K562 (cell line): ENCODE data around the gene CDCP2. TPM values are rescaled to one million over a fixed set of nuclear protein-coding genes. Genes with fewer than 3 reads are reported as not detected.

Source experiments
- CREM ChIP-seq: IDR thresholded peaks from 2 replicates; pipeline ENCODE4 v1.6.1; 2014; ENCODE audit warnings: antibody characterized with exemption, low read depth
- MAFF ChIP-seq: IDR thresholded peaks from 2 replicates; pipeline ENCODE4 v1.6.1; 2012; ENCODE audit warnings: low read length, improper control_type of control experiment
- PCBP1 ChIP-seq: fragments of 200-400 bp; formaldehyde crosslinking; IDR thresholded peaks from 2 replicates; pipeline ENCODE4 v1.6.1; 2018; ENCODE audit warnings: mild to moderate bottlenecking, low read depth, low read length; ENCODE audit not compliant: poor library complexity, severe bottlenecking
- PPARD ChIP-seq: fragments of 250-450 bp; sonication (Bioruptor Pico); IDR thresholded peaks from 2 replicates; pipeline ENCODE4 v1.8.0; 2022; ENCODE audit warnings: inconsistent platforms, mild to moderate bottlenecking, moderate library complexity
- RCOR1 ChIP-seq, 2 experiments: IDR thresholded peaks; 2 replicates each; pipeline ENCODE4 v1.6.1; 2012; ENCODE audit warnings: low read depth in 2 of 2, low read length in 2 of 2, borderline replicate concordance in 1 of 2, improper control_type of control experiment in 1 of 2
- SMAD4 ChIP-seq: fragments of 250-450 bp; sonication (Bioruptor Pico); conservative IDR thresholded peaks from 2 replicates; pipeline ENCODE4 v1.8.0; 2021; ENCODE audit warnings: inconsistent platforms, mild to moderate bottlenecking, moderate library complexity
- TEAD2 ChIP-seq: fragments of 450-650 bp; IDR thresholded peaks from 2 replicates; pipeline ENCODE4 v1.6.1; 2016; ENCODE audit warnings: missing genetic modification characterization, control low read depth, missing compliant biosample characterization
- TFAM ChIP-seq: fragments of 250-450 bp; sonication (Bioruptor Pico); conservative IDR thresholded peaks from 2 replicates; pipeline ENCODE4 v1.5.0; 2021; ENCODE audit warnings: mild to moderate bottlenecking, moderate library complexity
- polyA plus RNA-seq, 8 experiments: library from polyadenylated mRNA; depleted of rRNA in 4 of 8; stranded (reverse) in 5 of 8; unstranded in 3 of 8; fragments of >200 nt; fragmentation: Nextera tagmentation in 2 of 8; fragmentation: Illumina TruSeq in 1 of 8; extraction: Ambion mirVana in 2 of 8; extraction: Trizol in 1 of 8; gene quantifications; 2 replicates each; pipeline versions ENCODE4 v1.2.1 to v1.2.3, GENCODE V29; 2011 to 2014; ENCODE audit warnings: inconsistent platforms in 1 of 8, missing spikeins in 1 of 8
- total RNA-seq, 7 experiments: library from RNA; depleted of rRNA in 6 of 7; stranded (reverse); fragments of >200 nt in 6 of 7; fragmentation: Illumina TruSeq in 2 of 7; extraction: Trizol in 2 of 7; gene quantifications; 2 replicates each; pipeline versions ENCODE4 v1.2.1 to v1.2.3, GENCODE V29; 2011 to 2021; ENCODE audit warnings: low replicate concordance in 1 of 7
- TF ChIP-seq, protein P1 (sequence below), 3 experiments: IDR thresholded peaks in 2 of 3; conservative IDR thresholded peaks in 1 of 3; 2 replicates each; pipeline ENCODE4 v1.5.1; 2011 to 2012; ENCODE audit warnings: low read length in 3 of 3, mild to moderate bottlenecking in 3 of 3, control low read depth in 2 of 3, improper control_type of control experiment in 1 of 3, inconsistent platforms in 1 of 3, low read depth in 1 of 3, mixed read lengths in 1 of 3, moderate library complexity in 1 of 3; ENCODE audit not compliant: insufficient read depth in 2 of 3
- TF ChIP-seq, protein P2 (sequence below): fragments of 200-600 bp; sonication (generic); IDR thresholded peaks from one replicate; pipeline ENCODE4 v1.6.1; 2012; ENCODE audit warnings: mild to moderate bottlenecking, low read depth, low read length, inconsistent platforms
- TF ChIP-seq, protein P3 (sequence below): fragments of 250-450 bp; sonication (Bioruptor Pico); IDR thresholded peaks from 2 replicates; pipeline ENCODE4 v1.8.0; 2021; ENCODE audit warnings: borderline replicate concordance, mild to moderate bottlenecking, moderate library complexity; ENCODE audit not compliant: poor library complexity, severe bottlenecking
- TF ChIP-seq, protein P4 (sequence below): fragments of 450-650 bp; formaldehyde crosslinking; IDR thresholded peaks from 2 replicates; pipeline ENCODE4 v1.4.0; 2020; ENCODE audit warnings: mild to moderate bottlenecking

CDCP2 gene
- total and polyA plus RNA-seq, 9 of the 15 experiments (the other 6 are each of a cell fraction or from before 2014, with no cell fraction given): not detected

DNA sequence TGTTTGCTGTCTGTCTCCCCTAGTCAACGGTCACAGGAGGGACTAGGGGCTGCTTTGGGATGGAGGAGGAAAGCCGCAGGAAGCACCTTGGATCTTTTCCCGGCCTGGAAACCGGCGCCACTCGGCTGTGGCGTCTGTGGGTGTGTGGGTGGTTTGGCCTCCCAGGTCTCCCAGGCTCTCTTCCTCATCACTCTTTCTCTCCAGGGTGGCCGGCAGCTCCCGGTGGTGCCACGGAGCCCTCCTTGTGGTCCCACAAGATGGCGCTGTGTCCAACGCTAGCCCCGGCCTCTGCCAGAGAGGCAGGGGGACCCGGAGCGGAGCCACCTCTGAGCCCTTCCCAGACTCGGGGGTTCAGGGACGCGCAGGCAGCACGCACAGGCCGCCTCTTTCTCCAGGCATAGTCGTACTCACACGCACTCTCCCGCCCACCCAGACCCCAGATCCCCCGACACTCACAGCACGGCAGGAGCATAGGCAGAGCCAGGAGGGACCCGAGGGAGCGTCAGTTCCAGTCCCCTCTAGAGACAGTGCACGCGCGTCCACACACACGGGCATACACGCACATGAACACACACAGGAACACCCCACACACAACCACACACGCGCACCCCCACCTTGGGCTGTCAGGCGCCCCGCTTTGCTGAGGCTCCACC, 31.2 kb downstream of the CDCP2 start (continued):
- peak; percentile 69; the same call in 1 of the 2 replicates for TF ChIP-seq SMAD4
- no peak for TF ChIP-seq TFAM (CRISPR knock-in tag)
- TF ChIP-seq PPARD (CRISPR knock-in tag): no peak
- TF ChIP-seq, protein P1, sequence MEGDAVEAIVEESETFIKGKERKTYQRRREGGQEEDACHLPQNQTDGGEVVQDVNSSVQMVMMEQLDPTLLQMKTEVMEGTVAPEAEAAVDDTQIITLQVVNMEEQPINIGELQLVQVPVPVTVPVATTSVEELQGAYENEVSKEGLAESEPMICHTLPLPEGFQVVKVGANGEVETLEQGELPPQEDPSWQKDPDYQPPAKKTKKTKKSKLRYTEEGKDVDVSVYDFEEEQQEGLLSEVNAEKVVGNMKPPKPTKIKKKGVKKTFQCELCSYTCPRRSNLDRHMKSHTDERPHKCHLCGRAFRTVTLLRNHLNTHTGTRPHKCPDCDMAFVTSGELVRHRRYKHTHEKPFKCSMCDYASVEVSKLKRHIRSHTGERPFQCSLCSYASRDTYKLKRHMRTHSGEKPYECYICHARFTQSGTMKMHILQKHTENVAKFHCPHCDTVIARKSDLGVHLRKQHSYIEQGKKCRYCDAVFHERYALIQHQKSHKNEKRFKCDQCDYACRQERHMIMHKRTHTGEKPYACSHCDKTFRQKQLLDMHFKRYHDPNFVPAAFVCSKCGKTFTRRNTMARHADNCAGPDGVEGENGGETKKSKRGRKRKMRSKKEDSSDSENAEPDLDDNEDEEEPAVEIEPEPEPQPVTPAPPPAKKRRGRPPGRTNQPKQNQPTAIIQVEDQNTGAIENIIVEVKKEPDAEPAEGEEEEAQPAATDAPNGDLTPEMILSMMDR (IDR thresholded peaks at IDR 0.05 in 2 of 3, conservative IDR thresholded peaks at IDR 0.05 in 1 of 3; ENCODE audit: insufficient read depth in 2 of 3, low read depth in 1 of 3, low read length in 3 of 3): peak; percentile 91 to 93 (median 92)
- TF ChIP-seq TEAD2 (tag): no peak
- TF ChIP-seq RCOR1 (IDR thresholded peaks at IDR 0.05; ENCODE audit: borderline replicate concordance in 1 of 2, low read depth in 2 of 2, low read length in 2 of 2): peak in 1 of 2 experiments; percentile 55; a peak in 1 of 4 replicates
- no peak for TF ChIP-seq PCBP1
- TF ChIP-seq CREM: peak; percentile 57; the same call in 1 of the 2 replicates
- TF ChIP-seq, protein P2, sequence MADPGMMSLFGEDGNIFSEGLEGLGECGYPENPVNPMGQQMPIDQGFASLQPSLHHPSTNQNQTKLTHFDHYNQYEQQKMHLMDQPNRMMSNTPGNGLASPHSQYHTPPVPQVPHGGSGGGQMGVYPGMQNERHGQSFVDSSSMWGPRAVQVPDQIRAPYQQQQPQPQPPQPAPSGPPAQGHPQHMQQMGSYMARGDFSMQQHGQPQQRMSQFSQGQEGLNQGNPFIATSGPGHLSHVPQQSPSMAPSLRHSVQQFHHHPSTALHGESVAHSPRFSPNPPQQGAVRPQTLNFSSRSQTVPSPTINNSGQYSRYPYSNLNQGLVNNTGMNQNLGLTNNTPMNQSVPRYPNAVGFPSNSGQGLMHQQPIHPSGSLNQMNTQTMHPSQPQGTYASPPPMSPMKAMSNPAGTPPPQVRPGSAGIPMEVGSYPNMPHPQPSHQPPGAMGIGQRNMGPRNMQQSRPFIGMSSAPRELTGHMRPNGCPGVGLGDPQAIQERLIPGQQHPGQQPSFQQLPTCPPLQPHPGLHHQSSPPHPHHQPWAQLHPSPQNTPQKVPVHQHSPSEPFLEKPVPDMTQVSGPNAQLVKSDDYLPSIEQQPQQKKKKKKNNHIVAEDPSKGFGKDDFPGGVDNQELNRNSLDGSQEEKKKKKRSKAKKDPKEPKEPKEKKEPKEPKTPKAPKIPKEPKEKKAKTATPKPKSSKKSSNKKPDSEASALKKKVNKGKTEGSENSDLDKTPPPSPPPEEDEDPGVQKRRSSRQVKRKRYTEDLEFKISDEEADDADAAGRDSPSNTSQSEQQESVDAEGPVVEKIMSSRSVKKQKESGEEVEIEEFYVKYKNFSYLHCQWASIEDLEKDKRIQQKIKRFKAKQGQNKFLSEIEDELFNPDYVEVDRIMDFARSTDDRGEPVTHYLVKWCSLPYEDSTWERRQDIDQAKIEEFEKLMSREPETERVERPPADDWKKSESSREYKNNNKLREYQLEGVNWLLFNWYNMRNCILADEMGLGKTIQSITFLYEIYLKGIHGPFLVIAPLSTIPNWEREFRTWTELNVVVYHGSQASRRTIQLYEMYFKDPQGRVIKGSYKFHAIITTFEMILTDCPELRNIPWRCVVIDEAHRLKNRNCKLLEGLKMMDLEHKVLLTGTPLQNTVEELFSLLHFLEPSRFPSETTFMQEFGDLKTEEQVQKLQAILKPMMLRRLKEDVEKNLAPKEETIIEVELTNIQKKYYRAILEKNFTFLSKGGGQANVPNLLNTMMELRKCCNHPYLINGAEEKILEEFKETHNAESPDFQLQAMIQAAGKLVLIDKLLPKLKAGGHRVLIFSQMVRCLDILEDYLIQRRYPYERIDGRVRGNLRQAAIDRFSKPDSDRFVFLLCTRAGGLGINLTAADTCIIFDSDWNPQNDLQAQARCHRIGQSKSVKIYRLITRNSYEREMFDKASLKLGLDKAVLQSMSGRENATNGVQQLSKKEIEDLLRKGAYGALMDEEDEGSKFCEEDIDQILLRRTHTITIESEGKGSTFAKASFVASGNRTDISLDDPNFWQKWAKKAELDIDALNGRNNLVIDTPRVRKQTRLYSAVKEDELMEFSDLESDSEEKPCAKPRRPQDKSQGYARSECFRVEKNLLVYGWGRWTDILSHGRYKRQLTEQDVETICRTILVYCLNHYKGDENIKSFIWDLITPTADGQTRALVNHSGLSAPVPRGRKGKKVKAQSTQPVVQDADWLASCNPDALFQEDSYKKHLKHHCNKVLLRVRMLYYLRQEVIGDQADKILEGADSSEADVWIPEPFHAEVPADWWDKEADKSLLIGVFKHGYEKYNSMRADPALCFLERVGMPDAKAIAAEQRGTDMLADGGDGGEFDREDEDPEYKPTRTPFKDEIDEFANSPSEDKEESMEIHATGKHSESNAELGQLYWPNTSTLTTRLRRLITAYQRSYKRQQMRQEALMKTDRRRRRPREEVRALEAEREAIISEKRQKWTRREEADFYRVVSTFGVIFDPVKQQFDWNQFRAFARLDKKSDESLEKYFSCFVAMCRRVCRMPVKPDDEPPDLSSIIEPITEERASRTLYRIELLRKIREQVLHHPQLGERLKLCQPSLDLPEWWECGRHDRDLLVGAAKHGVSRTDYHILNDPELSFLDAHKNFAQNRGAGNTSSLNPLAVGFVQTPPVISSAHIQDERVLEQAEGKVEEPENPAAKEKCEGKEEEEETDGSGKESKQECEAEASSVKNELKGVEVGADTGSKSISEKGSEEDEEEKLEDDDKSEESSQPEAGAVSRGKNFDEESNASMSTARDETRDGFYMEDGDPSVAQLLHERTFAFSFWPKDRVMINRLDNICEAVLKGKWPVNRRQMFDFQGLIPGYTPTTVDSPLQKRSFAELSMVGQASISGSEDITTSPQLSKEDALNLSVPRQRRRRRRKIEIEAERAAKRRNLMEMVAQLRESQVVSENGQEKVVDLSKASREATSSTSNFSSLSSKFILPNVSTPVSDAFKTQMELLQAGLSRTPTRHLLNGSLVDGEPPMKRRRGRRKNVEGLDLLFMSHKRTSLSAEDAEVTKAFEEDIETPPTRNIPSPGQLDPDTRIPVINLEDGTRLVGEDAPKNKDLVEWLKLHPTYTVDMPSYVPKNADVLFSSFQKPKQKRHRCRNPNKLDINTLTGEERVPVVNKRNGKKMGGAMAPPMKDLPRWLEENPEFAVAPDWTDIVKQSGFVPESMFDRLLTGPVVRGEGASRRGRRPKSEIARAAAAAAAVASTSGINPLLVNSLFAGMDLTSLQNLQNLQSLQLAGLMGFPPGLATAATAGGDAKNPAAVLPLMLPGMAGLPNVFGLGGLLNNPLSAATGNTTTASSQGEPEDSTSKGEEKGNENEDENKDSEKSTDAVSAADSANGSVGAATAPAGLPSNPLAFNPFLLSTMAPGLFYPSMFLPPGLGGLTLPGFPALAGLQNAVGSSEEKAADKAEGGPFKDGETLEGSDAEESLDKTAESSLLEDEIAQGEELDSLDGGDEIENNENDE: no peak
- TF ChIP-seq MAFF: no peak
- TF ChIP-seq, protein P3, sequence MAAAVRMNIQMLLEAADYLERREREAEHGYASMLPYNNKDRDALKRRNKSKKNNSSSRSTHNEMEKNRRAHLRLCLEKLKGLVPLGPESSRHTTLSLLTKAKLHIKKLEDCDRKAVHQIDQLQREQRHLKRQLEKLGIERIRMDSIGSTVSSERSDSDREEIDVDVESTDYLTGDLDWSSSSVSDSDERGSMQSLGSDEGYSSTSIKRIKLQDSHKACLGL (CRISPR knock-in tag): no peak
- TF ChIP-seq, protein P4, sequence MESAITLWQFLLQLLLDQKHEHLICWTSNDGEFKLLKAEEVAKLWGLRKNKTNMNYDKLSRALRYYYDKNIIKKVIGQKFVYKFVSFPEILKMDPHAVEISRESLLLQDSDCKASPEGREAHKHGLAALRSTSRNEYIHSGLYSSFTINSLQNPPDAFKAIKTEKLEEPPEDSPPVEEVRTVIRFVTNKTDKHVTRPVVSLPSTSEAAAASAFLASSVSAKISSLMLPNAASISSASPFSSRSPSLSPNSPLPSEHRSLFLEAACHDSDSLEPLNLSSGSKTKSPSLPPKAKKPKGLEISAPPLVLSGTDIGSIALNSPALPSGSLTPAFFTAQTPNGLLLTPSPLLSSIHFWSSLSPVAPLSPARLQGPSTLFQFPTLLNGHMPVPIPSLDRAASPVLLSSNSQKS (CRISPR knock-in tag): no peak
